CD4-positive, alpha-beta T cell treated with Interleukin-10 for 1 hour (primary cell): Measurements from ENCODE around the gene WNT9A.

ENCODE experiments used
- DNase-seq: peaks from one replicate; pipeline ENCODE4 v3.0.0-alpha.2; 2020

Gene WNT9A

DNA sequence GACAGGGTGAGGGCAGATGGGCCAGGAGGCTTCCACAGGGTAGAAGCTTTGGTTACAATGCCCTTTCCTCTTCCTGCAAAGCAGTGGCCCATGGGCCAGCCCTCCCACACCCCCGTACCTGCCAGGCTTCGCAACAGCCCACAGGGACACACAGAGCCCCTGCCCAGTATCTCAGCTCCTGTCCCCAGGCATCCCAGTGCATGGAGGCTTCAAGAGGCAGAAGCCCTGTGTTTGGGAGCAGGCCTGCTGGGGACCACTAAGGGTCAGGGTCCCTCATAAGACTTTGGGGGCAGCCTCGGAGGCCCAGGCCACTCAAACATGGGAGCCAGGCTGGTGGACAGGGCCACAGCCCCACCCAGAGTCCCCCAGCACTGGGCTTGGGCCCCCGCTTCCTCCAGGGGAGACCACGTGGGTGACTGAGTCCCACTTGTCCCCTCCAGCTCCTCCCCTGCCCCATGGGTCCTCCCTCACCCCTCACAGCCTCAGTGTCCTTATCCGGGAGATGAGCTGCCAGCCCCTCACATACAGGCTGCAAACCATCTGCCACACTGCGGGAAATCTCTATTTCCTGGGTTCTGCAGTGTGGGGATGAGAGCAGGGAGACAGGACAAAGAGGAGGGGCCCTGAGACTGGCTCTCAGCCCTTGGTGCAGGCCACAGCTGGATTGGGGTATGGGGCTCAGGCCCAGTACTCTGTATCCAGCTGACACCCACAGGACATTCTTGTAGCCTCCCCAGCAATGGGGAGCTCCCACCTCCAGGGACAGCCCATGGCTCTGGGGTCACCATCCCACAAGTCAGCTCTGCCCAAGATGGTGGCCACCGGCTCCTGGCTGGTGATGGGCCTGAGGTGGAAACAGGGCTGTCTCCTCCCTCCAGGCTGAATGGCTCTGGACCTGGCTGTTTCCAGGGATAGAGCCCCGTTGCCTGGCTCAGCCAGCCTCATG, 50.7 kb downstream of the WNT9A start:
- no peak for DNase-seq

DNA sequence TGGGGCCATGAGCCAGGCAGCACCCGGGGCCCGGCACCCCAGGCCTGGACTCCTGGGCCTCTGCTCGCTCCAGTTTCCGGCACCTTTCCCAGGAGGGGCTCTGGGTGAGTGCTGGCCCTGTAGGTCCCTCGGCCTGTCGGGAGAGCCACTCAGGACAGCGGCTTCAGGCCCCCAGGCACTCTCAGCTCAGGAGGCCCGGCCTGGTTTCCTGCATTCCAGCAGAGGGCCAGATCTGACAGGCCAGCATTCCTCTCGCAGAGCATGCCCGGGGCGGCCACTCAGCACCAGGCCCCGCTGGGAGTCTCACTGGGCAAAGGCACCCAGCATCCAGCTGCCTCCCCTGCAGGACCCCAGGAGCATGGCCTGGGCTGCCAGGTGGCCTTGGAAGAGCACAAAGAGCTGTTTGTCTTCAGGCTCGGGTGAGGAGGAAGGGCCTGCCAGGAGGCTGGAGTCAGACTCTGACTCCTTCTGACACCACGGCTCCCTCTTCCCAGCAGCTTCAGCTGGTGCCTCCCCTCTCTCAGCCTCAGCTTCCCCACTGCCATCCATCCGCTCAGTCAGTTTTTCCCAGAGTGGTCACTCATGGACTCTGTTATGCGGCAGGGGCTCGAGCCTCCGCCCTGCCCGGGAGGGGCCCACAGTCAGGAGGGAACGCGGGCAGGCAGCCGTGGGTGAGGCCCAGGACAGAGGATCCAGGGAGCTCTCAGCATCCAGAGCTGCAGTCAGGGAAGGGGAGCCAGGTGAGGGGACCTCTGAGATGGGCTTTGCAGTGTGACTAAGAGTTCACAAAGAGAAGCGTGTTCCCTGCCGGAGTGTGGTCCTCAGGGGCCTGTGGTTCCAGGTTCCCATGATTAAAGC, 51.7 kb downstream of the WNT9A start:
- DNase-seq = no peak

DNA sequence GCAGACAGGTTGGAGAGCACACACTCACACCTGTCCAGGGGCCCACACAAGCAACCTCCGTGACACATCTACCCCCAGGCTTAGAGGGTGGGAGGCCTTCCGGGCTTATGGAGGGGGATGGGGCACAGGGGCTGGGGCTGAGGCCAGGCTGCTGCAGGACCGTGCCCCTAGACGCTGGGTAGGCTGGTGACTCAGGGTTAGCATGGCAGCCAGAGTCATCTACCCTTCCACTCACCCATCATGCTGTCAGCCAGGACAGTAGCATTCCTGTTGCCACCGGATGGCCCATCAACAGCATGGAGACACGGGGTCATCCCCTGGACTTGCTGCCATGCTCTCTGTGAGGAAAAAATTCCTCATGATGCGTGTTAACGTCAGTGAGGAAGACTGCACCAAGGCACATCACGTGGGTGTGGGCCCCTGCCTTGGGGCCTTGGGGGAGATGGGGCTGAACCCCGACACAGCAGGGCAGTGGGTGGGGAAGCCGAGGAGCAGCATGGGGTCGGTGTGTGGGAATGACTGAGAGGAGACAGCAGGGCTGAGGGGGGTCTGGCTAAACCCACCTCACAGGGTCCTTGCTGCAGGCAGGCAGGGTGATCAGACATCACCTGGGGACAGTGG, 52.8 kb downstream of the WNT9A start:
- DNase-seq = no peak

DNA sequence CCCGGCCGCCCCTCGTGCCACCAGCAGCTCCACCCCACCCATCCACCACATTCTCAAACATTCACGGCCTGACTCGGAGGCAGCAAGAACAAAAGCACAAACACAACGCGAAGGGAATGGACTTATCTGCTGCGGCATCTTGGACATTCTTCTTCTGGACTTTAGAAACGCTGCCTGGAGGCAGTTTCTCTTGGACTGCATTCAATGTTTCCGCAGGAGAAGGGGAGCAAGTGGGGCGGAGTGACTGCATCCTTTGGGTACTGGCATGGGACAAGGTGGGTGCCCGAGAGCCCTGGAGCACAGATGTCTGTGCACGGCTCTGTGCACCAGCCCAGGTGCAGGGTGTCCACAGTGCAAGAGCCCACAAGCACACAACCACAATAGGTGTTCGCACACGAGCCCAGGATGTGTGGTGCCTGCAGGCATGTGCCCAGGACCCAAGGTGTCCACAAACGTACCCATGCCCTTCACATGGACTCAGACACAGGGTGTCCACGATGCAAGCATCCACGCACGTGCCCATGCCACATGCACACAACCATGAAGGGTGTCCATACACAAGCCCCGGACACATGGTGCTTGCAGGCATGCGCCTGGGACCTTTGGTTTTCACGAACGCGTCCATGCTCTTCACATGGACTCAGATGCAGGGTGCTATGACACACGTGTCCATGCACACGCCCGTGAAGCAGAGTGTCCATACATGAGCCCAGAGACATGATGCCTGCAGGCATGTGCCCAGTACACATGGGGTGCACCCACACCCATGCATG, 53.6 kb downstream of the WNT9A start:
- DNase-seq = no peak

DNA sequence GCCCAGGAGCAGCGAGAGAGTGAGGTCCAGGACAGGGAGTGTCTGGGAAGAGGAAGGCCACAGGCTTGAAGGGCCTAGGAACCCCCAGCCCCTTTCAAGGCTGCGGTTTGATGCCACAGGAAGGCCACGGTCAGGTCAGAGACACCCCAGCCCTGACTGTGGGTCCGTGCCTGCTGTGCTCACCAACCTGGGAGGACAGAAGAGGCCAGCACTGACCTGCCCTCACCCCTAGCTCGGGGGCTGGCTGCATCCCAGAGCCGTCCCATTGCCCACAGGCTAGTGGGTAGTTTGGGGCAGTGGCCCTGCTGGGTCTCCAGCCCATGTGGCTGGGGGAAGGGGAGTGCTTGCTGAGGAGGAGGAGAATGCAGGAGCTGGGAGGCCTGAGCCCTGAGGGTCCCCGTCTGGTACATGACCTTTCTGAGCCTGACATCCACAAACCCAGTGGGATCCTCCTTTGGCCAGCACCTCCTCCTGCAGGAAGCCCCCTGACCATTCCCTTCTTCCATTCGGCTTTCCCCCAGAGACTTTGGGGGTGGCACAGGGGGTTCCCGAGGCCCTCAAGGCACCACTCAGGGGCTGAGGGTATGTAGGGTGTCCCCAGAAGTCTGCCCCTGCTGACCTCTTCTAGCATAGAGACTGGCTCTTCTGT, 54.3 kb downstream of the WNT9A start:
- DNase-seq = no peak

DNA sequence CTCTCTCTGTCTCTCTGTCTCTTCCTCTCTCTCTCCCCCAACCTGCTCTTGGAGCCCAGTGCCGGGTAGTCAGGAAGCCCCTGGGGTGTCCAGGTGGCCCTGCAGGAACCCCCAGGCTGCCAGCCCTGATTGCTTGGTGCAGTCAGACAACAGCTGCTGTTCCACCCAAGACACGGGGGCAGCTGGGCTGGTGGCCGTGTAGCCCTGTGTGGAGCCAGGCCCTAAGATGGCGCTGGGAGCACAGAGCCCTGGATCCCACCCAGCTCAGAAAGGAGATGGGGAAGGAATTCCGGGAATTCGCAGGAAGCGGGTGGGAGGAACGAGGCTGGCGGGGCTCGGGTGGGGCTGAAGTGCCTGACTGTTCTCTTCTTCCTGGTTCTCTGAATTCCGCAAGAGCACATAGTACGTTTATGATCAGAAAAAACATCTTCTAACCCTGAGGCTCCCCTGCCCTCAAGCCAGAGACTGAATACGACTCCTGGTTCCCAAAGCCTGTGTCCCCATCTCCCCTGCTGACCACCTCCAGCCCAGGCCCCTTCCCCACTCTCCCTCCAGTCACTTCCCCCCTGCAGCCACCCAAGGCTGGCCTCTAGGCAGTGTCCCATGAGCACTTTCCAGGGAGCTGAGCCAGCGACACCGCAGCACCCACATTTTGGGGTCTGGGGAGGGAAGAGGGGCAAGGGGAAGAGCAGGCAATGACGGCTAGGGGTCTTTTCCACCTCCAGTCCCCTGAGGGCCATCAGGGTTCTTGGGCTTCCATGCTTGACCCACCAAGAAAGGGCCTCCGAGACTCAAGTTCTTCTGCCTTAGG, 55.0 kb downstream of the WNT9A start:
- no peak for DNase-seq

DNA sequence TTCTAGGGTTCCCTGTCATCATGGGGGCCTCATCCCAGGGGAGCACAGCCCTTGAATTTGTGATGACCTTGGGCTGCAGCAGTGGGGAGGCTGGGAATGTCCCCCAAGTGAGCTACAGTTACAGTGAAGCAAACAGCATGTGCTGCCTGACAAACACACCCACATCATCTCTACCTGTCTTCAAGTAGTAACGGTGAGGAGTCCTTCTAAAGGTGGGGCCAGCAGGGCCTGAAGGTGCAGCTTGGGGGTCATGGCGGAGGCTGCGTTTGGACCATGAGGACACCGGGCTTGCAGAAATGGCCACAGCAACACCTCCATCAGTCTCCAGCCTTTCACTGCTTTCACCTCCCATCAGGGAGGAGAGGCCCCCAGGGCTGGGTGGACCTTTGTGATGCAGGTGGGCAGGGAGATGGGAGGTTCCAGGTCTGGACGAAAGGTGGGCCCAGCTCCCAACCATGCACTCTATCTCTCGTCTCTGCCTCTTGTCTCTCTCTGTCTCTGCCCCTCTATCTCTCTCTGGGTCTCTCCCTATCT, 55.7 kb downstream of the WNT9A start:
- DNase-seq = no peak

DNA sequence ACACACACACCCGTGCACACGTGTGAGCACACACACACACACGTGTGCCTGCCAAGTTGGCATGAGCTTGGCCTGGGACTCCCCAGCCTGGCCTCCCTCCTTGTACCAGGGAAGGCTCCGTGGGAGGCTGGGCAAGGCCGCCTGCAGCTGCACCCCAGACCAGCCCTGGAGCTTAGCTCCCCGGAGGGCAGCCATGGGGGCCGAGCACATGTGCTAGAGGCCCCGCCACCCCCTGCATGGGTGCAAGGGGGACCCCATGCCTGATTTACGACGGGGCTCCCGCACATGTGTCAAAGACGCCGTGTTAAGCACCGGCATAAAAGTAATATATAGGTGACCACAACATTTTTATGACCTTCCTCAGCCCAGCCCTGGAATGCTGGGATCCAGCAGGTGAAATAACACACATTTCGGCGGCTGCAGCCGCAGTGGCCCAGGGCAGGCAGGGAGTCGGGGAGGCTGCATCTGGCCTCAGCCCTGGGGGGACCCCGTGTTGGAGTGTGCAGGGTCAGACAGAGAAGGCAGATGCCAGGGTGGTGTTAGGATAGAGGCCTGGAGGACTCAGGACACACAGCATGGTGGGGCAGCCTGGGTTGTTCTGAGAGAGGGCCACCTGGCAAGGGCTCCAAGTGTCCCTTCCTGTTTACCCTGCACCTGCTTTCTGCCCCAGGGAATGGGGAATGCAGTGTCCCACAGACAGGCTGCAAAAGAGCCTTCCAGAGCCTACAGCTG, 56.3 kb downstream of the WNT9A start:
- DNase-seq = no peak

DNA sequence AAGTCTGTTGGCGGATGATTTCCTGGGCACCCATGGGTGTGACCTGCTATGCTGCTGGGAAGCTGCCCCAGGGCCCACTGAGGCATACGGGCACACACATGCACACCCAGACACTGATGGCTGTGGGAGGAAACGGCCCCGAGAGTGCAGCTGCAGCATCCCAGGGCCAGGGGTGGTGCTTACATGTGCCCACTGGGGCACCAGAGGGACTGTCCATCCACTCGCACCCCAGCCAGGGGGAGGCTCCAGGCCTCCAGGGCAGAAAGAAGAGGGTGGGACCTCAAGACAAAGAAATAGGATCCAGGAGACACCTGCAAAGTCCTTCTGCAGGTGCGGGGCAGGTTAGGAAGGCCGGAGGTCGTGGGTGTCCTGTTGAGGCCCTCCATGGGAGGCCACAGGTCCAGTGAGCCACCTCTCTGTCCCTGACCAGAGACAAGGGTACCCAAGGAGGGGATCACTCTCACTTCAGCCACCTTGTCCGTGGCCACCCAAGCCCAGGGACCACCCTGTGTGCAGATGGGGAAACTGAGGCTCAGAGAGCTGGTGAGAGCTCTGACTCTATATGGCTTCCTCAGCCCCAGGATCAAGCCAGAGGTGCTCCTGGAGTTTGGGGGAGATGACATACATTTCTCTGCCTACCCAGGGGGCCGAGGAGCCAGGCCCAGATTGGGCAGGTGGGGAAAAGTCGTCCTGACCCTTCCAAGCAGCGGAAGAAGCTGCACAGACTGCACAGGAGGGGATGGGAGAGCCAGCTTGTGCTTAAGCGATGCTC, 57.1 kb downstream of the WNT9A start:
- DNase-seq = no peak

DNA sequence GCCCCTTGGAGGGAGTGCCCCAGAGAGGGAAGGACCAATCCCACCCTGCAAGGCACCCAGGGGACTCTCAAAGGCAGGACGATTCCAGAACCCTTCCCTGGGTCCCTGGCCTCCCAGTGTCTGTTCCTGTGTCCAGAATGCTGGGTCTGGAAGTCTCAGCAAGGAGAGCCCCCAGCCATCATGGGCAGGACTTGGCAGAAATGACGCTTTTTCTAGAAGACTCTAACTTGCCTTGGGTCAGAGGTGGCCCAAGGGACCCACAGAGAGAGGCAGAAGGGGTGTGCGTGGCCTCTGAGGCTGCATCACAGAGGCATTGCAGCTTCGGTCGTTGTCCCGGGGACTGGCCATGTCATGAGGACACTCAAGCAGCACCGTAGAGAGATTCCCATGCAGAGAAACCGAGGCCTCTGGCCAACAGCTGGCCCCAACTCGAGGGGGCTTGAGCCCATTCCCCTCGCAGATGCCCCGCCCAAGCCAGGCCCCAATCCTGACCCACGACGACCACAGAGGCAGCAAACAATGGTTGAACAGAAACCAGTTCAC, 57.8 kb downstream of the WNT9A start:
- no peak for DNase-seq

DNA sequence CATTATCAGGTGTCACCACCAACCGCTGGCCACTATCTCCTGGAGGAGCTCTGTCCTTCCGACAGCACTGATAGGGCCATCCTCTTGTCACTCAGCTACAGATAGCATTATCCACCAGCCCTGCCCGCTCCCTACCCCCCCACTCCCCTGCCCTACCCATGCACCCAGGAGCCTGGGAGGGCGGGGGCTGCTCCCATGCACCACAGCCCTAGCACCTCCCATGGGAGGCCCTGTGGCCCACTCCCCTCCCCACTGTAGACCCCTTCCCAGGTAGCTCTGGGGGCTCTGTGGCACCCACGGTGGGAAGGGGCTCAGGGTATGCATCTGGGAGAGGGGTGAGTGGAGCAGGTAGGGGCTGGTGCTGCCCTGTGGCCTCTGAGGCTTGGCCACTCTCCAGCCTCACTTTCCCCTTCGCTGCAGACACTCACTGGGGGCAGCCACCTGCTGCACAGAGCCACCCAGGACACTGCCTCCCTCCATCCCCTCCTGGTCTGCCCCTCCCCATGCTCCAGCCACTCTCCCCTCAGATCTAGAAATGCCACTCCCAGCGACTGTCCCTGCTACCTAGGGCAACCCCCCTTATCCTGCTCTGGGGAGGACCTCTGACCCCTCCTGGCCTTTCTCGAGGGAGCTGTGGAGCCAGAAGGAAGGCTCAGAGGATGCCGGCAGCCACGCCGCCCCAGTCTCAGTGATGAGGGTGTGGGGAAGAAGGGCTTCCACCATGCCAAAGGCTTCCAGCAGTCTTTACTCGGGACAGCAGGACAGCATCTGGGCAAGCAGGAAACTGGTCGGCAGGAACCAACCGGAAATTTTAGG, 58.5 kb downstream of the WNT9A start:
- DNase-seq = no peak

DNA sequence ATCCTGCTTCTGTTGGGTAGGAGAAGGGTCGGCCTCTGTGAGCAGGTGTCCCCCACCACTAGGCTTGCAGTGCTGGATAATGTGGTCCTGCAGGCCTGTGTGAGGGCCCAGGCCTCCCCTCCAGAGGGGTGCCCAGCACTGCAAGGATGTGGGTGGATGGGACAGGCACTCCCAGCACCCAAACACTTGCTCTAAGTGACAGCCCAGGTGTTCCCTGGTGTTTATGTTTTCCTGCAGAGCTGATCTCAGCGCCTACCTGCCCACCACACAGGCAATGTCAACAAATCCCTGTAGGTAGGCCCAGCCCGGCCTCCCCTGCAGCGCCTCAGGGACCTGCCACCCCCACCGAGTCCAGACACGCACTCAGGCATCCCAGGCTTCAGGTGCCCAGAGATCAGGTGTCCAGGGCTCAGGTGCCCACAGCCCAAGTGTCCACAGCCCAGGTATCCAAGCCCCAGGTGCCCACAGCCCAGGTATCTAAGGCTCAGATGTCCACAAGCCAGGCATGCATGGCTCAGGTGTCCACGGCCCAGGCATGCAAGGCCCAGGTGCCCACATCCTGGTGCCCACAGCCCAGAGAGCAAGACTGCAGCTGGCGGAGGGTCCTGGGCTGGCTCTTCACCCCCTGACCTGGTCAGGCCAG, 59.2 kb downstream of the WNT9A start:
- no peak for DNase-seq

DNA sequence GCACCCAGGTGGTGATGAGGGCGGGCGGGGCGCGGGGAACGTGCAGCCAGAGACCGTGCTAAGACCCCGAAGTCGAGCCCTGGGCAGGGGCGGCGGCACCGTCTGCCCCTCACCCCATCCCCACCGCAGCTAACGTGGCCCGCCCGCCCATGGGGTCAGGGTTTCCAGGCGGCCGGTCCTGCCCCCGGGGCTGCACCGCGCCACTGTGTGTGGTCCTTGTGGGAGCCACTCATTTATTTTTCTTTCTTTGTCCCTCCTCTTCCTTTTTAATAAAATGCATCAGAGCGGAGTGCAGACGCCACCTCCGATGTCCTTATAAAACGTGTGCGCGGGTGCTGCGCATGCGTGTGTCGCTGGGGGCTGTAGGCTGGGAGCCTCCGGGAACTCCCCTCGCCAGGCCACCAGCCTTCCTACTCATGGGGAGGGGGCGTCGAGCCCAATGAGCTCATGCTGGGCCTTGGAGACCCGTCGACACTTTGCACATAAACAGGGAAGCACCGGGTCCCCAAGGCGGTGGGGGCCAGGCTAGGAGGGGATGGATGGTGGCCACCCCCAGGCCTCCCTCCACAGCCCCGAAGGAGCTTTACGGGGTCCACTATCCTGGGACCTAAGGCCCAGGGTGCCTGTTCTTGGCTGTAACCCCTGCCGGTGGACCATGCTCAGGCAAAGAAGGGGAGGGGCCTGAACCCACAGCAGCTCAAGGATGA, 59.9 kb downstream of the WNT9A start:
- peak; percentile 58 for DNase-seq

DNA sequence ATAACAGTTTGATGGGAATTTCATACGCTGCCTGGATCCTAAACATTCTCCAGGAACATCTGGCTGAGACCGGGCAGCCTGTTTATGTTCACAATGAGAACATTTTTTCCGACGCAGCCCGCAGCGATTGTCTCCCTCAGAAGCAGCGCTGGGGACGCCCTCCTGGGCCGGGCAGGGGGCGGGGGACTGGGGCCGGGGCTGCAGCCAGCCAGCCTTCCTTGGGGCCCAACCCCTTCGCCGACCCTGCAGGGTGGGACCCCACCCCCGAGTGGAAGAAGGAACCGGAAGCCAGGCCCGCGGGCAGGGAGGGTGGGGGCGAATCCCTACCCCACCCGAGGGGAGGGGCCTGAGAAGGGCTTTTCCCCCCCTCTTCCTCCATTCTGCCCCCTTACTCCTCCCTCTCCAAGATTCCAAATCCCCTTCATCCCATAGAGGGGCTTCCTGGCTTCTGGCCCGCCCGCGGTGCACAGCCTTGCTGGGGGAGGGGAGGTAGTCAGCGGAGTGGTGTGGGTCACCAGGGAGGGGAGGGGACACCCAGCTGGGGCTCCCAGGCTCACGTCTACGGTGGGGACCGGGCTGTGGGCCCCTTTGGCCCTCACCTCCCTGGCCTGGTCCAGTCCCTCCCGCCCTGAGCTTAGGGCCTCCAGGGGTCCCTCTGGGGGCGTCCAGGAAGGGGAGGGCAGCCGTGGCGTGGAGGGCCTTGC, 60.6 kb downstream of the WNT9A start:
- DNase-seq = peak; percentile 52

DNA sequence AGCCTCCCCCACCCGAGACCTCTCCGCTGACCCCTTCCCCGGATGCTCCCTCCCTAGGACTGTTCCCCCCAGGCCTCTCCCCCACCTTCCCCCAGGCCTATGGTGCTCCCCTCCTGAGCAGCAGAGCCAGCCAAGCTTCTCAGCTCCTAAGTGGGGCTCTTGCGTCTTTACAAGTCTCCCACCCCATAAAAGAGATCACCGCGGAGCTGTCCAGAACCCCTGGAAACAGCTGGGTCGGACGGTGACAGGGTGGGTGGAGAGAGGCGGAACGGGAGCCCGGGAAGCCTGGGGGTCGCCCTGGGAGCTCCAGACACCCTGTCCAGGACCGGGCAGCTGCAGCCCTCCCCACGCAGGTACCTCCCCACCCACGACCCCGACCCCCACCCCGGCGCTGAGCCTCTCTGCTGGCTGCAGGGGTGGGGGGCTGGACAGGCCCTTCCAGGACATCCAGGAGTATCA, 61.2 kb downstream of the WNT9A start:
- no peak for DNase-seq
